Measurements from ENCODE around the gene LAD1.

The LAD1 gene

GRCh38 chr1:201429736-201430501 is 30.8 kb upstream of the LAD1 start:
- peaks cover 2% of the 10 kb centered on the region; the same call in 1 of the 2 replicates for H3K27me3 ChIP-seq (replicated peaks; ENCODE audit: control insufficient read depth, insufficient read depth, low read length)
- no peak overlapping the region for H3K4me3 ChIP-seq (replicated peaks; ENCODE audit: low read depth, low read length)
- DNase-seq (ENCODE audit: extremely low read depth, insufficient read length): no peak
- no peak for TF ChIP-seq CTCF (IDR thresholded peaks at IDR 0.05; ENCODE audit: insufficient read depth, low read length, poor library complexity, severe bottlenecking)
- H3K36me3 ChIP-seq (ENCODE audit: control insufficient read depth, insufficient read depth, low read length): no peaks in the 10 kb centered on the region

- no peak for DNase-seq (ENCODE audit: extremely low read depth, insufficient read length)
- Histone ChIP-seq H3K36me3 (ENCODE audit: control insufficient read depth, insufficient read depth, low read length) (no peaks in the 10 kb centered on the region), H3K27me3 (replicated peaks; ENCODE audit: control insufficient read depth, insufficient read depth, low read length) (peaks cover 2% of the 10 kb centered on the region; the same call in 1 of the 2 replicates), H3K4me3 (replicated peaks; ENCODE audit: low read depth, low read length) (no peak overlapping the region)
- TF ChIP-seq CTCF (IDR thresholded peaks at IDR 0.05; ENCODE audit: insufficient read depth, low read length, poor library complexity, severe bottlenecking): no peak
These were observed 28.8 kb upstream of the LAD1 start for GRCh38 chr1:201427963-201428362.

- peaks cover 2% of the 10 kb centered on the region; the same call in 1 of the 2 replicates for H3K27me3 ChIP-seq (replicated peaks; ENCODE audit: control insufficient read depth, insufficient read depth, low read length)
- no peak overlapping the region for H3K4me3 ChIP-seq (replicated peaks; ENCODE audit: low read depth, low read length)
- H3K36me3 ChIP-seq (ENCODE audit: control insufficient read depth, insufficient read depth, low read length): no peaks in the 10 kb centered on the region
- no peak for TF ChIP-seq CTCF (IDR thresholded peaks at IDR 0.05; ENCODE audit: insufficient read depth, low read length, poor library complexity, severe bottlenecking)
- no peak for DNase-seq (ENCODE audit: extremely low read depth, insufficient read length)
These were observed 27.6 kb upstream of the LAD1 start for GRCh38 chr1:201426479-201427310.

GRCh38 chr1:201424146-201424545 is 25.0 kb upstream of the LAD1 start:
- no peaks in the 10 kb centered on the region; the same call in 1 of the 2 replicates for H3K27me3 ChIP-seq (replicated peaks; ENCODE audit: control insufficient read depth, insufficient read depth, low read length)
- TF ChIP-seq CTCF (IDR thresholded peaks at IDR 0.05; ENCODE audit: insufficient read depth, low read length, poor library complexity, severe bottlenecking): no peak
- no peak overlapping the region for H3K4me3 ChIP-seq (replicated peaks; ENCODE audit: low read depth, low read length)
- no peak for DNase-seq (ENCODE audit: extremely low read depth, insufficient read length)
- H3K36me3 ChIP-seq (ENCODE audit: control insufficient read depth, insufficient read depth, low read length): no peaks in the 10 kb centered on the region

- Histone ChIP-seq H3K27me3 (replicated peaks; ENCODE audit: control insufficient read depth, insufficient read depth, low read length) (no peaks in the 10 kb centered on the region; the same call in 1 of the 2 replicates), H3K4me3 (replicated peaks; ENCODE audit: low read depth, low read length) (no peak overlapping the region), H3K36me3 (ENCODE audit: control insufficient read depth, insufficient read depth, low read length) (no peaks in the 10 kb centered on the region)
- TF ChIP-seq CTCF (IDR thresholded peaks at IDR 0.05; ENCODE audit: insufficient read depth, low read length, poor library complexity, severe bottlenecking): no peak
- no peak for DNase-seq (ENCODE audit: extremely low read depth, insufficient read length)
These were observed 24.5 kb upstream of the LAD1 start for GRCh38 chr1:201423655-201424054.

Measured in GM06990 (cell line).